SU-DHL-6 (cell line): ENCODE results near the gene SLC17A9.

ENCODE experiments used
- H2AFZ ChIP-seq: fragments of 200-600 bp; sonication (generic); 2 replicates; pipeline ENCODE4 v1.6.1; 2014; ENCODE audit warnings: low read depth, mild to moderate bottlenecking, moderate library complexity, mixed read lengths, antibody characterized with exemption, low read length; ENCODE audit not compliant: severe bottlenecking
- H3F3A ChIP-seq: fragments of 200-600 bp; shearing (Covaris generic); 2 replicates; pipeline ENCODE4 v1.6.0; 2016; ENCODE audit warnings: antibody characterized with exemption, mild to moderate bottlenecking; ENCODE audit not compliant: insufficient read depth
- H3K27ac ChIP-seq: fragments of 200-600 bp; sonication (generic); 2 replicates; pipeline ENCODE4 v1.5.1; 2016; ENCODE audit warnings: low read depth, mild to moderate bottlenecking, low read length, moderate library complexity, mixed read lengths
- H3K27me3 ChIP-seq: fragments of 200-600 bp; sonication (generic), shearing (Covaris generic); 2 replicates; pipeline ENCODE4 v1.6.0; 2014; ENCODE audit warnings: mild to moderate bottlenecking, low read length
- H3K36me3 ChIP-seq: fragments of 200-600 bp; sonication (generic); 2 replicates; pipeline ENCODE4 v1.6.1; 2014; ENCODE audit warnings: mild to moderate bottlenecking, low read length, mixed read lengths
- H3K4me2 ChIP-seq: fragments of 300-600, 200-600 bp; shearing (Covaris generic), sonication (generic); 2 replicates; pipeline ENCODE4 v1.6.0; 2014; ENCODE audit warnings: low read length, low read depth, mild to moderate bottlenecking; ENCODE audit not compliant: poor library complexity, severe bottlenecking
- H3K4me3 ChIP-seq: fragments of 200-600 bp; sonication (generic); 2 replicates; pipeline ENCODE4 v1.5.1; 2014; ENCODE audit warnings: antibody characterized with exemption, low read length, mild to moderate bottlenecking, mixed read lengths; ENCODE audit not compliant: insufficient read depth, poor library complexity, severe bottlenecking
- H3K79me2 ChIP-seq: fragments of 200-600 bp; sonication (generic); 2 replicates; pipeline ENCODE4 v1.6.1; 2014; ENCODE audit warnings: mild to moderate bottlenecking, low read length, moderate library complexity; ENCODE audit not compliant: insufficient read depth
- H3K9ac ChIP-seq: fragments of 200-600 bp; sonication (generic); 2 replicates; pipeline ENCODE4 v1.7.0; 2014; ENCODE audit warnings: mild to moderate bottlenecking, low read length
- H3K9me2 ChIP-seq: fragments of 200-600 bp; sonication (generic); replicated peaks from 2 replicates; pipeline ENCODE4 v1.6.1; 2014; ENCODE audit warnings: low read length; ENCODE audit not compliant: insufficient read depth
- H3K9me3 ChIP-seq: fragments of 200-600 bp; sonication (generic); 2 replicates; pipeline ENCODE4 v1.6.1; 2014; ENCODE audit warnings: low read length, mixed read lengths; ENCODE audit not compliant: insufficient read depth
- H4K20me1 ChIP-seq: fragments of 200-600 bp; sonication (generic); 2 replicates; pipeline ENCODE4 v1.6.1; 2014; ENCODE audit warnings: low read depth, mild to moderate bottlenecking, antibody characterized with exemption, low read length, moderate library complexity, mixed read lengths
- EZH2phosphoT487 ChIP-seq: fragments of 200-600 bp; sonication (generic), shearing (Covaris generic); conservative IDR thresholded peaks from 2 replicates; pipeline ENCODE4 v1.6.1; 2018; ENCODE audit warnings: mild to moderate bottlenecking, antibody characterized with exemption, low read length, moderate library complexity, mixed read lengths
- TF ChIP-seq, protein P1 (sequence below): fragments of 200-600 bp; sonication (generic); IDR thresholded peaks from one replicate; pipeline ENCODE4 v1.5.1; 2017; ENCODE audit warnings: antibody characterized with exemption, mild to moderate bottlenecking, low read length, moderate library complexity; ENCODE audit not compliant: insufficient read depth, poor library complexity, severe bottlenecking

The SLC17A9 gene

DNA sequence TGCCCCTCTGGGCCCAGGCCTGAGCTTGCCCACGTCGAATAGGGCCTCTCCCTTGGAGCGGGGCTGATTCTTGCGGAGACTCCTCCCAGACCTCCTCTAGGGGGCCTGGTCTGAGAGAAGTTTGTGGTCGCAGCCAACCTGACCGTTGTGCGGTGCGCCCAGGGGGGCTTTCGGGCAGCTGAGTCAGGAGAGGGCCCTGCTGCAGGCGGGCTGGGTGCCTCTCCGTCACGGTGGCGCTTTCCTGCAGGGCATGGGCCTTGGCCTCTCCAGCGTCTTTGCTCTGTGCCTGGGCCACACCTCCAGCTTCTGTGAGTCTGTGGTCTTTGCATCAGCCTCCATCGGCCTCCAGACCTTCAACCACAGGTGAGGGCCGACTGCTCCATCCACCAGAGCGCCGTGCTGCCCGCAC is 12.9 kb downstream of the SLC17A9 start:
- Histone ChIP-seq H3K4me3 (no peak overlapping the region), H3K36me3 (no peaks in the 10 kb centered on the region), H2AFZ (no peak overlapping the region), H3F3A (no peaks in the 10 kb centered on the region), H4K20me1 (no peaks in the 10 kb centered on the region), H3K27ac (no peak overlapping the region), H3K4me2 (no peak overlapping the region), H3K27me3 (no peaks in the 10 kb centered on the region), H3K79me2 (no peaks in the 10 kb centered on the region), H3K9me2 (no peaks in the 10 kb centered on the region), H3K9me3 (no peaks in the 10 kb centered on the region), H3K9ac (no peak overlapping the region)
- TF ChIP-seq, protein P1, sequence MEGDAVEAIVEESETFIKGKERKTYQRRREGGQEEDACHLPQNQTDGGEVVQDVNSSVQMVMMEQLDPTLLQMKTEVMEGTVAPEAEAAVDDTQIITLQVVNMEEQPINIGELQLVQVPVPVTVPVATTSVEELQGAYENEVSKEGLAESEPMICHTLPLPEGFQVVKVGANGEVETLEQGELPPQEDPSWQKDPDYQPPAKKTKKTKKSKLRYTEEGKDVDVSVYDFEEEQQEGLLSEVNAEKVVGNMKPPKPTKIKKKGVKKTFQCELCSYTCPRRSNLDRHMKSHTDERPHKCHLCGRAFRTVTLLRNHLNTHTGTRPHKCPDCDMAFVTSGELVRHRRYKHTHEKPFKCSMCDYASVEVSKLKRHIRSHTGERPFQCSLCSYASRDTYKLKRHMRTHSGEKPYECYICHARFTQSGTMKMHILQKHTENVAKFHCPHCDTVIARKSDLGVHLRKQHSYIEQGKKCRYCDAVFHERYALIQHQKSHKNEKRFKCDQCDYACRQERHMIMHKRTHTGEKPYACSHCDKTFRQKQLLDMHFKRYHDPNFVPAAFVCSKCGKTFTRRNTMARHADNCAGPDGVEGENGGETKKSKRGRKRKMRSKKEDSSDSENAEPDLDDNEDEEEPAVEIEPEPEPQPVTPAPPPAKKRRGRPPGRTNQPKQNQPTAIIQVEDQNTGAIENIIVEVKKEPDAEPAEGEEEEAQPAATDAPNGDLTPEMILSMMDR = no peak
- TF ChIP-seq EZH2phosphoT487 = no peak

DNA sequence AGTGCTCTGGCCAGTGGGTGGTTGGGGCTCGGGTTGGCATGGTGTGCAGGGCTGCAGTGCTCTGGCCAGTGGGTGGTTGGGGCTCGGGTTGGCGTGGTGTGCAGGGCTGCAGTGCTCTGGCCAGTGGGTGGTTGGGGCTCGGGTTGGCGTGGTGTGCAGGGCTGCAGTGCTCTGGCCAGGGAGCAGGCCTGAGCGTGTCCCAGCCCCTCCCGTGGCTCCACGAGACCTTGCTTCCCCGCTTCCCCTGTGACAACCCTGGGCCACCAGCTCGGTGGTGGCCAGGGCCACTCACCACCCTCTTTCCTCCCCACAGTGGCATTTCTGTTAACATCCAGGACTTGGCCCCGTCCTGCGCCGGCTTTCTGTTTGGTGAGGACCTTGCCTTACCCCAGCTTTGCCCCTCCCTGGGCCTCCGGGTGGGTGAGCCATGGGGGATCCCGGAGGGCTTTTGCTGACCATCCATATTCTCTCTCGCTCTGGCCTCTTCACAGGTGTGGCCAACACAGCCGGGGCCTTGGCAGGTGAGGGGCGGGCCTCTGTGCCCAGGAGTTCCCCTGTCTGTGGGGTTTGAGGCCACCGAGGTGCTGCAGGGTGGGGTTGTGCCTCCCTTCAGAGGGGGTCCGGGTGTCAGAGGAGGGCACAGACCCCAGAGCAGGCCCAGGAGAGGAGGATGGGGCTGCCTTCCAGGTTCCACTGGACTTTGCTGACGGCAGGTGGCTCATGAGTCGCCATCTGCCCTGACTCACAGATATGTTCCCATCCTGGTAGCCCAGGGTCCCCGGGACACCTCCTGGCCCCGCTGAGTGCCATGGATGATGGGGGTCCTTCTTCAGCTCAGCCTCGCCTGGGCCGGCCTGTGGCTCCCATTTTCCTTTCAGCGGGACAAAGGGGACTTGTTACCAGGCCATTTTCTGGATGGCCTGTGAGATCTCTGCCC is 14.0 kb downstream of the SLC17A9 start:
- Histone ChIP-seq H3K9ac (no peak overlapping the region), H3K27me3 (no peaks in the 10 kb centered on the region), H3K79me2 (no peaks in the 10 kb centered on the region), H3F3A (no peaks in the 10 kb centered on the region), H3K27ac (no peak overlapping the region), H3K9me3 (no peaks in the 10 kb centered on the region), H3K4me2 (no peak overlapping the region), H3K4me3 (no peak overlapping the region), H4K20me1 (no peaks in the 10 kb centered on the region), H3K36me3 (no peaks in the 10 kb centered on the region), H3K9me2 (no peaks in the 10 kb centered on the region), H2AFZ (no peak overlapping the region)
- TF ChIP-seq, protein P1 = no peak

DNA sequence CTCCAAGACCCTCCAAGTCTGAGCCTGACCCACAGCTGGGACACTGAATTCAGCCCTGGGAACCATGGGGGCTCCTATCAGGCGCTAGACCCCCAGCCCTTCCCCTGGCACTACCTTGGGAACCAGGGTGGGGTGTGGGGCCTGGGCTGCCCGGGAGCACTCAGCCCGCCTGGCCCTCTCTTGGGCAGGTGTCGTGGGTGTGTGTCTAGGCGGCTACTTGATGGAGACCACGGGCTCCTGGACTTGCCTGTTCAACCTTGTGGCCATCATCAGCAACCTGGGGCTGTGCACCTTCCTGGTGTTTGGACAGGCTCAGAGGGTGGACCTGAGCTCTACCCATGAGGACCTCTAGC is 14.6 kb downstream of the SLC17A9 start:
- Histone ChIP-seq H2AFZ (no peak overlapping the region), H3F3A (no peaks in the 10 kb centered on the region), H4K20me1 (no peaks in the 10 kb centered on the region), H3K36me3 (no peaks in the 10 kb centered on the region), H3K9me3 (no peaks in the 10 kb centered on the region), H3K27me3 (no peaks in the 10 kb centered on the region), H3K27ac (no peak overlapping the region), H3K9me2 (no peaks in the 10 kb centered on the region), H3K4me3 (no peak overlapping the region), H3K79me2 (no peaks in the 10 kb centered on the region), H3K4me2 (no peak overlapping the region), H3K9ac (no peak overlapping the region)
- TF ChIP-seq EZH2phosphoT487 = no peak
- TF ChIP-seq, protein P1 = no peak
